Amygdala (tissue), 56 donors: ENCODE data around the gene MITF.

Source experiments
- DNase-seq, 56 donors: peaks; one replicate each; lab custom pipeline; 2025; lab: John Stamatoyannopoulos, UW

MITF gene

DNA sequence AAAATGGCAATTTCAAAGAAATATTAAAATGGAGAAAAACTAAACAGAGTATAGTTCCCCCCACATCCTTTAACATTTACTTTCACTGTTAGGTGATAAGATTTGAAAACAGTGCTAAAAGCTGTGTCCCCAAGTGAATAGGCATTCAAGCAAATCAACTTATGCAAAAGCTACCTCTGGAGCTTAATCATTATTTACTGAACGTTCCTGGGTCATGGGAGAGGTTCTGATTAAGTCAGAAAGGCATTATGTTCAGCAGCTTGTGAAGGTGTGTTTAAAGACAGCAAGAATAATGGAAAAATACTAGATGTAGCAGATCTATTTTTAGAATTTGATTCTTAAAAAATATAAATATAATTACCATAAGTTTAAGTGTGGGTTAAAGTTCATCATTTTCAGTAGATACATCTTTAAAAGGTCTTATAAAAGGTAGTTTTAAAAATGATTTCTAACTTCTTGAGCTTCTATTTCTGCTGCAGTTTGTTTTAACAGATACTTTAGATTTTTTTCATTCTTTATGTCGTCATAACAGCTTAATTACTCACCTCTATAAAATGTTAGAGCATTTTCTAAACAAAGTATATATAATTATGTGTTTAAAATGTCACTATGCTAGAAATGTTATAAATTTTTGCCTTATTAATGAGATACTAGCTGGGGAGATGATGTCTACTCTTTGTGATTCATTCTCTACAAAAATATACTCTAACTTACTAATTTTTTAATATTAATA, 127.9 kb downstream of the MITF start:
- no peak for DNase-seq

GRCh38 chr3:69867941-69868505, 128.8 kb downstream of the MITF start:
- no peak for DNase-seq

- DNase-seq, result no peak
These were observed 129.7 kb downstream of the MITF start for GRCh38 chr3:69868841-69869420.

DNA sequence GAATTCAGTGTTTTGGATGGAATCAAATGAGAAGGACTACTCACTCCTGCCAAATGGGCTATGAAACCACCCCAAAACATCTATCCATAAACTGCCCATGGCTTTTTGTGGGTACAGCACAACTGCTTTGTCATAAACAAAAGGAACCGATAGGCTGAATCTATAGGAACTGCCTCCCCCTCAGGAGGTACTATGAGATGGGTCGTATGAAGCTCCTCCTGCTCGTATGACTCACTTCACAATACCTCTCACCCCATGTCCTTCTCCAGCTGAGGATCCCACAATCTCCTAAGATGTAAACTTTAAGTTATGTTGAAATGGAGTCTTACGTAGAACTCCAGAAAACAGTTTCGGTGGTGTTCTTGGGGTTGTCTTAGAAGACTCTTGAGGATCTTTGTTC, 130.4 kb downstream of the MITF start:
- DNase-seq, result no peak

- DNase-seq, result no peak
These were observed 132.0 kb downstream of the MITF start for GRCh38 chr3:69871251-69871650.

- DNase-seq, result no peak
These were observed 132.6 kb downstream of the MITF start for GRCh38 chr3:69871868-69872267.

DNA sequence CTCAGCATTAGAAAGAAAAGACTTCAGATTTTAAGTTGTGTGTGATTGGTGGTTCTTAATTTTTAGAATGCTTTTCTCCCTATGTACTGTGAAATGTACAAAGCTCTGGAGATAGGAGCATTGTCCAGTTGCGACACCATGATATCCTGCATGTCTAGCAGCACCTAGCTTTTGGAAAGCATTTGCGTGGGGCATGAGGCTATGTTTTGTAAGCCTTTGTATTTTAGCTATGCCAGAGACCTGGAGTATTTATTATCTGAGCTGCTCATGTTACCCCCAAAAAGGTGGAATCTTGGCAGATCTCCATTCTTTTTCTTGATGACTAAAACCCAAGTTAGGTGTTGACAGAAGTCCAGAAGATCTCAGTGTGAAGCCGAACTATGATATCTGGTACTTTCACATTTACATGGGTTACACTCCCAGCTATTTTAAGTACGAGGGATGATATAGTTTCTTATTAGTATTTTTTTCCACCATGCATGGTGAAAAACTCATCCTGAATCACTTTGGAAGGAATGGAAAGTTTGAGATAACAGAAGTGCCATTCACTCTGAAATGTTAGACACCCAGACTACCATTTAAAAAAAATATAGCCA, 133.6 kb downstream of the MITF start:
- no peak for DNase-seq

DNA sequence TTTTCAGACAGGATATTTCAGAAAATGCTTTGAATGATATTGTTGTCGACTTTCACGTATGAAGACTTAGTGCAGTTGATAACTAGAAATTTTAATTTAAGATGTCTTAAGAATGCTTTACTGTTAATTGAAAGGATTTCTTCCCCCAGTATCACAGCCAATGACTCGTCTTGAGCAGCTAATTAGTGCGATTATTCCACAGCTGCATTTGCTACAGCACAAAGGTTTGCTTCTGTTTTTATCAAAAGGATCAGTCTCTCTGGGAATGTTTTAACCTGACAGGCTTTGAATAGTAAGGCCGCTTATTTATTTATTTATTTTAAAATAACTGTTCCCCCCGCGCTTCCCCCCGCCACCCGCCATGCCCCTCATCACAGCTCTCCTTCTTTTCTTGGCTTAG, 136.8 kb downstream of the MITF start:
- no peak for DNase-seq

GRCh38 chr3:69878254-69878653, 139.0 kb downstream of the MITF start:
- no peak for DNase-seq

GRCh38 chr3:69879051-69879450, 139.8 kb downstream of the MITF start:
- no peak for DNase-seq

DNA sequence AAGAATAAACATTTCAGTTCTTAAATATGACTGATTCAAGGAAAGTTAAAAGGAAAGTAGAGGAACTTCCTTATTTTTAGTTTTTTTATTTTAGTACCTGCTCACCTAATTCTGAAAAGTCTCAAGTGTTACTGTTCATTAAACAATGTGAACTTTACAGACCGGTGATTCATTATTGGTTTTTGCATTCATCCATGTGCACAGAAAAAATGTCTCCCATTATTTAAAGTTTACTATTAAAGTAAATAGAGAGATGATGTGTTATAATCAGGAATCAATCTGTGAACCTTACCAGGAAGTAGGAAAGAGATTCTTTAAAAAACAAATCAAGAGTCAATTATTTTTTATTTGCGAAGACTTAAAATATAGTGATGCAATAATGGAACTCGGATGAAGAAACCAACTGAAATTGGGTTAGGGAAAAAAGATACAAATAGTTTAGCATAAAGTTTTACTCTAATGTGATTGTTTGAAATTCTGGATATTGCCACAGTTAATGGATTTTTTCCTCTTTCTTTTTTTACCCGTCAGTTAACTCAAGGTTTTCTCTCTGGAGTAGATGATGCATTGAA, 140.9 kb downstream of the MITF start:
- no peak for DNase-seq

- DNase-seq, result no peak
These were observed 141.8 kb downstream of the MITF start for GRCh38 chr3:69881051-69881450.

GRCh38 chr3:69881756-69882428, 142.6 kb downstream of the MITF start:
- no peak for DNase-seq

GRCh38 chr3:69882560-69882959, 143.3 kb downstream of the MITF start:
- no peak for DNase-seq

- DNase-seq, result peak in 10 of 56 donors; percentile 0 to 35 (median 16)
These were observed 149.0 kb downstream of the MITF start for GRCh38 chr3:69888040-69888942.

GRCh38 chr3:69888943-69889315, 149.7 kb downstream of the MITF start:
- DNase-seq, result no peak

DNA sequence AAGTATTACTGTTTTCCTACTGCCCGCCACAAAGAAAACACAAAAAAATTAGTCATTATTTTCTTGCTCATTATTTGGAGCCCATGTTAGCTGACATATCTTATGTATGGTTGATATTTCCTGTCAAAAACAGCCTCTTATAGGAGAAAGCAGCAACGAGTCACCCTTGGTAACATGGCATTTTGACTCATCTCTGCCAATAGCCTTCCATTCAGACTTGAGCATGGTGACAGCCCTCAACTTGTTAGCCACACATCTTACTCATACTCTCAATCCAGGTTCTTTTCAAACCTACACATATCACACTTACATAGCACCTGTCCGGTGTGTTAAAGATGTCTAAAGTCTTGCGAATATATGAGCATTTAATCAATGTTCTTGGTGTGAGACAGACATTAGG, 150.8 kb downstream of the MITF start:
- DNase-seq, result no peak

- no peak for DNase-seq
These were observed 151.4 kb downstream of the MITF start for GRCh38 chr3:69890691-69891090.

- no peak for DNase-seq
These were observed 153.4 kb downstream of the MITF start for GRCh38 chr3:69892706-69893105.

GRCh38 chr3:69893274-69893673, 154.0 kb downstream of the MITF start:
- DNase-seq, result no peak
